HEK293T (cell line): ENCODE data around the gene ARL9.

ENCODE experiments used
- ELF4 ChIP-seq: fragments of 450-650 bp; IDR thresholded peaks from 2 replicates; pipeline ENCODE4 v1.6.1; 2017; ENCODE audit warnings: antibody characterized with exemption
- HDGF ChIP-seq: fragments of 450-650 bp; IDR thresholded peaks from 2 replicates; pipeline ENCODE4 v1.6.1; 2017; ENCODE audit warnings: antibody characterized with exemption, borderline replicate concordance
- SP1 ChIP-seq: fragments of 450-650 bp; IDR thresholded peaks from 2 replicates; pipeline ENCODE4 v1.6.1; 2017
- ZNF384 ChIP-seq: fragments of 450-650 bp; IDR thresholded peaks from 2 replicates; pipeline ENCODE4 v1.6.1; 2016

- TF ChIP-seq ZNF384 (no peak), SP1 (no peak), ELF4 (no peak), HDGF (no peak)
Observed at GRCh38 chr4:56513517-56513916, 7.9 kb downstream of the ARL9 start.
